NOMO-1 treated with DMSO at 0.1 percent for 48 hours (cell line): ENCODE measurements around the gene L2HGDH.
A peak's percentile ranks its signal among the peaks of the same experiment; 100 is the strongest.
"Not testable (repeated sequence)": the region's sequence is repeated elsewhere in the genome, so short reads cannot be mapped to it uniquely, and the experiment has no call there.

Source experiments
- DNase-seq: peaks from one replicate; lab custom pipeline; 2025; ENCODE audit not compliant: unreplicated experiment; lab: John Stamatoyannopoulos, UW

L2HGDH gene

DNA sequence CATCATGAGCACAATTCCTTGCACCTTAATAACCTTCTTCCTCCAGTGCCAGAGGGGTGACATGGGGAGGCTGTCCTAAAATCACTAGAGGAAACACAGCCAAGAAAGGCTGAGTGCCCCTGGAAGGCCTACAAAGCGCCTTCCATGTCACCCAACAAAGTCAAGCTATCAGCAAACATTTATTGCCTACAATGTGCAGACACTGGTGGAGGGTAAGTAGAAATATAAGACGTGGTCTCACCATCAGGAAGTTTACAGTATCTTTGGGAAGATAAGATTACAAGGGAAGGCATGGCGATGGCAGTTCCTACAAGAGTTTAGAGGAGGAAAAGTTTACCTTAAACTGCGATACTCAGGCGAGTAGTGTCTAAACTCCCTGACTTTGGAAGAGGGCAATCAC is 28.0 kb upstream of the L2HGDH start:
- no peak for DNase-seq

DNA sequence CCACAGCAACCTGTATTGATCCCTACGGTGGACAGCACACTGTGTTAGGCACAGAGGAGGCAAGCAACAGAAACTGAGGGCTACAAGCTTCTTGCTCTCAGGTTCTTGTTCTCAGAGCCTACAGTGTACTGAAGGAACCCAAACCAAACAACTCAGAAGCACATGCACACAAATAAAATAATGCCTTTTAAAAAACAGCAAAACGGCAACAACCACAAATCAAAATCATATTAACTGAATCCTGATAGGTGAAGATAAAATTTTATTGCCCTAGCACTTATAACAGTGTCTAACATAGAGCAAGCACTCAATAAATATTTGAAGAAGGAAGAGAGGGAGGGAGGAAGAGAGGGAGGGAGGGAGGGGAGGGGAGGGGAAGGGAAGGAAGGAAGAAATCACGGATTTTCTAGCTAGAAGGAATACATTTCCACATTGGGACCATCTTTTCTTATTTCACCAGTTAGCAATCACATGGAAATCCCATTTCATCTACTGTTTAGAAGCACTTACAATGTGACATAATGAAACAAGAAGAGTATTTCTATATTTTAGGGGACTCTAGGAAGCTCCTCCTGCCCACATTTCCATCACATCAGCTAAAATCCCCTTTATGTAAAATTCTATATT is 27.3 kb upstream of the L2HGDH start:
- no peak for DNase-seq

DNA sequence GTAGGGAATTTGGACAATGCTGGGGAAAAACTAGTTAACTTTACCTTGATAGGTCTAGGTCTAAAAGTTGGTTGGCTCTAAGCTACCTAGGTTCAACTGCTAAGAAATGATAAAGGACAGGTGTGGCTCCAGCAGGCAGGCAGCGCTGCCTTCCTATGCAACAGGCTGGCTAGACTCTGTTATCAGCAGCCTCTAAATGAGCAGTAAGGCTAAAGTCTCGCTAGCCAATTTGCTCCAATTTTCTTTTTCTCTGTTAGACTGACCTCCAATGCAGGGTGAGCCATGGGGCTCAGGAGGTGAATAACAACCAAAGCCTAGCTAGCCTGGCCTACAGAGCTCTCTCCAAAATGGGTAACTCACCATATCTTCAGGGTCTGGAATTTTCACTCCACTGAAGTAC is 26.6 kb upstream of the L2HGDH start:
- no peak for DNase-seq

DNA sequence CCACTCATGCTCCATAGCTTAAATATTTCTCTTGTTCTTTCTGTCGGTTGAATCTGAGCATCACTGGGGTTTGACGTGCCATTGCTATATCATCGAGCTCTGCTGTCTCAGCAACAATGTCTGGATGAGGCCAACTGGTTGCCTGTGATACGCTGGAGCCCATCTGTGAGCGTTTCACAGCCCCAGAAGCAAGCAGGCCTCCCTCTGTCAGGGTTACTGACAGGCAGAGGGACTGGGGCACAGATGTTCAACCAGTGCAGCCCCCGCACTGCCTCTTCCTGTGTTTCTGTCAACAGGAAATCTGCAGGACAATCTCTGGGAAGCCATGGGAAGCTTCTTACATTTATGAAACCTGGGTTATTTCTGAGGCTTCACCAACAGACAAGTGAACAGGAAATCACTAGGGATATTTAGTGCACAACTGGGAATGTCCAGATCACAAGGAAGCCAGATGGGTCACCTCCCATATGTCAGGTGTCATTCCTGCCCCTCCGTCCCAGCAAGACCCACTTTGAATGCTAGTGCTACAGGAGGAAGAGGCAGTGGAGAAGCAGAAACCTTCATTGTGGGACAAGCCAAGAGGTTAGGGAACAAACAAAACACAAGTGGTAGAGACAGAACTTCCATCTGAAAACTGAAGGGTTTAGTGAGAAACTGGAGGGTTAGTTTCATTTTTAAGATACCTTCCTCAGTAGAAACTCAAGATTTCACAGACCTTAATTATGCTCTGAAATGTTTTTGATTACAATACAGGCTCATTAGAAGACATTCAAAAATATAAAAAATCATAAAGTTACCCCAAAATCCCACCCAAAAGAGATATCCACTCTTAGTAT is 24.2 kb upstream of the L2HGDH start:
- no peak for DNase-seq

DNA sequence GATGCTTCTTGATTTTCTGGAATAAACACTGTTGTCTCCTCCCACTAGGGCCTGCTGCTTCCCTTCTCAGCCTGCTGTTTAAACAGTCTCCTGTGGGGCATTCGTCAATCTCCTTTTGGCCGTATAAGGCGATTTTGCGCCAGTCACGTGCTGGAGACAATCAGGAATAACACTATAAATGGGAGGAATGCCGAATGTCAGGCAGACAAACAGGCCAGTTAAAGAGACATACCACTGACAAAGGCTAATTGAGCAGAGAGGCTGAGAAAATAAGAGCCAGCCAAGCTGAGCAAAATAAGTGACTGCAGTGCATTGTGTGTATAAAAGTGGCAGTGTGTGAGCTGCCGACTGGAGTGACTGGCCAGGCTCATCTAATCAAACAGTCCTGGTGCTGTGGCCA is 23.4 kb upstream of the L2HGDH start:
- no peak for DNase-seq

DNA sequence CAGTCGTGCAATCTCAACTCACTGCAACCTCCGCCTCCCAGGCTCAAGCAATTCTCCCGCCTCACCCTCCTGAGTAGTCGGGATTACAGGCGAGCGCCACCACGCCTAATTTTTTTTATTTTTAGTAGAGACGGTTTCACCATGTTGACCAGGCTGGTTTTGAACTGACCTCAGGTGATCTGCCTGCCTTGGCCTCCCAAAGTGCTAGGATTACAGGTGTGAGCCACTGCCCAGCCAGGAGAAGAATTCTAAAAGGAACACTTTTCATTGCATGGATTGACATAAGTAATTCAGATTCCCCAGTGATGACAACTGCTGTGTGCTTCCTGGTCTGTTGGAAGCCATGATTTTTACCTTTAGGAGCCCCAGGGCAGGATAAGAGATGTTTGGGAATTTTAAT is 22.2 kb upstream of the L2HGDH start:
- no peak for DNase-seq

DNA sequence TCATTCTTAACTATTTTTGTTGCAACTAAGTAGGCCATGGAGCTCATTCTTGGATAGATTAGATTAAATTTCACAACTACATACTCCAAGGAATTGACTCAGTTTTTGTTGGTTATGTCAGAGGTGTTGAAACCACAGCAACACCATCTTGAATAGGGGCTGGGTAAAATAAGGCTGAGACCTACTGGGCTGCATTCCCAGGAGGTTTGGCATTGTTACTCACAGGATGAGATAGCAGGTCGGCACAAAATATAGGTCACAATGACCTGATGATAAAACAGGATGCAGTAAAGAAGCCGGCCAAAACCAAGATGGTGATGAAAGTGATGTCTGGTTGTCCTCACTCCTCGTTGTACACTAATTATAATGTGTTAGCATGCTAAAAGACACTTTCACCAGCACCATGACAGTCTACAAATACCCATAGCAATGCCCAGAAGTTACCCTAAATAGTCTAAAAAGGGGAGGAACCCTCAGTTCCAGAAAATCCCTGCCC is 21.0 kb upstream of the L2HGDH start:
- no peak for DNase-seq

DNA sequence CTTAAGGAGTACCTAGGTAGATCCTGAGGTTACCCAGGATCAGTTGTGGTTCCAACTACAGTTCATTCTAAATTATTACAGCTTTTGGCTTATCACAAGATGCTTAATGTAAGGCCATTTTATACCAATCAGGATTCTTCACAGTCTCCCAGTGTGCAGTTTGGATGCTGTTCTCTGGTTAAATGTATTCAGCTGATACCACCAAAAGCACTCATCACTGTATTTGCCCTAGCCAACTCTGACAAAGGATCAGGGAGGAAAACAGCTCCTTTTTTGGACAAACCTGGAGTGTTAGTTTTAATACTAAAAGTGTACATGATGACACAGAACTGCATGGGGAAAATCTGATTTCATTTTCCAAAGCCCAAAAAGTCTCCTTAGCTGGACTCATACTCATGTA is 19.6 kb upstream of the L2HGDH start:
- DNase-seq: no peak

DNA sequence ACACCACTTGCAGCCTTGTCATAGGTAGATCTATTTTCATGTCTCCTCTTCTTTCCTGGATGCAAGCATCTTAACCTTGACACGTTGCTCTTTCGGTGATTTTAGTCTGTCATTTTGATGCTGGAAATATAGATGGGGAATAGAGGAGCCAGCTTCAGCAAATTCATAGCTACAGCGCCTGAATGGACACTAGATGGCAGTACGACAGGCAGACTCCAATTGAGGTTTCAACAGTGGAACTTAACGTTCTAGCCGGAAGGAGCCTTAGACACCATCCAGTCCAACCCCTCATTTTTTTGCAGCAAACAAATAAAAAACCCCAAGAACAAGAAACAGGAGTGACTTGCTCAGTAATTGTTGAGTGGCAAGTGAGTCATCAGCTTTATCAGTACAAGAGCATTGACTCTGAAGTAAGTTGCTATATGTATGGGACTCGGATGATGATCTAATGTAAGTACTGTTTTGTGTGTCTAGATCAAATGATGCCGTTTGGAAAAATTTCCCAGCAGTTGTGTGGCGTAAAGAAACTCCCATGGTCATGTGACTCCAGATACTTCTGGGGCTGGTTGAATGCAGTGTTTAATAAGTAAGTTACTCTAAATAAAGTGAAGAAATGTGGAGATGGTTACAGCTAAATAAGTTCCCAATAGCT is 9.1 kb upstream of the L2HGDH start:
- DNase-seq: peak; percentile 87

DNA sequence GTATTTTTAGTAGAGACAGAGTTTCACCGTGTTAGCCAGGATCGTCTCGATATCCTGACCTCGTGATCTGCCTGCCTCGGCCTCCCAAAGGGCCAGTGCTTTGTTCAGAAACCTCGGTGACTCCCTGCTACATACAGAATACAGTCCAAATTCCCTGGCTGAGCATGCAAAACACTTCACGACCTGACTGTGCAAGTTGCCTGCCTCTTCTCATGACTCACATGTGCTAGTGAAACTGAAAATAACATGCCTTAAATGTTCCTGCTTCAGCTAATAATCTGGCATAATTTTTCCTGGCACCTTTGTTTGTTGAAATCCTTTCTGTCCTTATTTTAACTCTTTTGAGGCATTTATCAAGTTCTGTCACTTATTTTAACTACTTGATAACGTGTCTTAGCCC is 8.3 kb upstream of the L2HGDH start:
- no peak for DNase-seq

DNA sequence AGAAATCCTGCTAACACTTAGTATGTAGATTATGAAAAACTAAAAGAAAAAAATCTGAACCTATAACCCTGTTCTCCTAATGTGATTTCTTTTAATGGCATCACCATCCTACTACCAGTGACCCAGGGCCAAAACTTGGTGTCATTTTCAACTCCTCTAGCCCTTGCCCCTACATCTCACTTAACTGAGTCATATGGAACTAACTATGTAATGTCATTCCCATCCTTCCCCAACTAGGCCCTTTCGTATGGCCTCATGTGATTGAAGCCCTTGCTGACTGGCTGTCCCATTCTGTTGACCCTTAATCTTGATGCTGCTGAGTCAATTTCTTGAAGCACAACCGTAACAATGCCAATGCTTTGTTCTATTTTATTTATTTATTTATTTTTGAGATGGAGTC is 7.7 kb upstream of the L2HGDH start:
- no peak for DNase-seq

DNA sequence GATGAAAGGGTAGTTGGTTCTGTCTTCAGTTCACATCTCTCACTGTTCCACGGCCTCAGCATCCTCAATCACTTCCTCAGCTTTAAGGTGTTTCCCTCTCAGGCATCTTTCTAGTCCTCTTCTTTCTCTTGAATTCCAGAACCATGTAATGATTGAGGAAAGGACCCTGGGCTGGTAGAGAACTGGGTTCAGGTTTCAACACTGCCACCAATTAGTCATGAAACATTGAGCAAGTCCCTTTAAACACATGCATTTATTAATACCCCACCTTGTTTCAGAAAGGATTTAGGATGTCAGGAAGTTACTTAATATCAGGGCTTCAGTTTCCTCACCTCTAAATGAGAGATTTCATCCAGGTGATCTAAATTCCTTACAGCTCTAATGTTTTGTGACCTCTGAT is 7.3 kb upstream of the L2HGDH start:
- DNase-seq: no peak

DNA sequence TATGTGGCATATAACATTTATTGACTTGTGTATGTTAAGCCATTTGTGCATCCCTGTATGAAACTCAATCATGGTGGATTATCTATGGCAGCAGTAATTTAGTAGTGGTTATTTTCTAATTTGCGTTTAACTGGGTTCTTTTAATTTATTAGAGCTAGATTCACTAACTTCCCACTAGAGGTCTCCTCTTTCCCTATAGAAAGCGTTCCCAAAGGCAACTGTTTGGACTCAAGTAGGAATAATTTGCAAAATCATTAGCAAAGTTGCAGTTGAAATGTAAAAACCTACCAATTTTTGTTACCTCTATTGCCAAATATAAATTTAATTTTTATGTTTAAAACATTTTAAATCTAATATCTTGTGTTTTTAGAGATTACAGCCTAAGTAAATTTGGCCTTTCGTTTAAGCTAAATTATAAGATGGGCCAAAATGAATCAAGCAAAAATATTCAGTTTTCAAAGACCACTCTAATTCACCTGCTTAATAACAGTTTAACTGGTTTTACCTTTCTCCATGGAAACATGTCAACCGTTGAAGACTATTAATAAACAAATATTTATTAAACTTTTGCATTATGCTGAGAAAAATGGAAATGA is 6.1 kb upstream of the L2HGDH start:
- no peak for DNase-seq

DNA sequence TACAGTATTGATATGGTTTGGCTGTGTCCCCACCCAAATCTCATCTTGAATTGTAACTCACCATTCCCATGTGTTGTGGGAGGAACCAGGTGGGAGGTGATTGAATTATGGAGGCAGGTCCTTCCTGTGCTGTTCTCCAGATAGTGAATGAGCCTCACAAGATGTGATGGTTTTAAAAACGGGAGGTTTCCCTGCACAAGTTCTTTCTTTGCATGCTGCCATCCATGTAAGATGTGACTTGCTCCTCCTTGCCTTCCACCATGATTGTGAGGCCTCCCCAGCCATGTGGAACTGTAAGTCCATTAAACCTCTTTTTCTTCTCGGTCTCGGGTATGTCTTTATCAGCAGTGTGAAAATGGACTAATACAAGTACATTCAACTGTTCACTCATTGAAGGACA is 2.1 kb upstream of the L2HGDH start:
- not testable (repeated sequence) for DNase-seq

DNA sequence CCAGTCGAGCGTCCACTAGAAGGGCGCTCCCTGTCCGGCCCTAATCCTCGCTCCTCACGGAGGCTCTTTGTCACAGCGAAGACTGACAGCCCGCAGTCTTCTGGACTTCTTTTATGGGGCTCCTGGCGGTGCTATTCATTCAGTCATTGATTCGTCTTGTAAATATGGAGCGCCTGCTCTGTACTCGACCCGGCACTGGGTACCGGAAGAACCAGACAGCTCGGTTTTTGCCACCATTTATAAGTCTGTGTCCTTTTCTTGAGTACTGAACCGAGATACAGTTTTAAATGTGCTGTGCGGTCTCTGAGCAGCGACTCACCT is 665 bp upstream of the L2HGDH start:
- DNase-seq: peak; percentile 52

DNA sequence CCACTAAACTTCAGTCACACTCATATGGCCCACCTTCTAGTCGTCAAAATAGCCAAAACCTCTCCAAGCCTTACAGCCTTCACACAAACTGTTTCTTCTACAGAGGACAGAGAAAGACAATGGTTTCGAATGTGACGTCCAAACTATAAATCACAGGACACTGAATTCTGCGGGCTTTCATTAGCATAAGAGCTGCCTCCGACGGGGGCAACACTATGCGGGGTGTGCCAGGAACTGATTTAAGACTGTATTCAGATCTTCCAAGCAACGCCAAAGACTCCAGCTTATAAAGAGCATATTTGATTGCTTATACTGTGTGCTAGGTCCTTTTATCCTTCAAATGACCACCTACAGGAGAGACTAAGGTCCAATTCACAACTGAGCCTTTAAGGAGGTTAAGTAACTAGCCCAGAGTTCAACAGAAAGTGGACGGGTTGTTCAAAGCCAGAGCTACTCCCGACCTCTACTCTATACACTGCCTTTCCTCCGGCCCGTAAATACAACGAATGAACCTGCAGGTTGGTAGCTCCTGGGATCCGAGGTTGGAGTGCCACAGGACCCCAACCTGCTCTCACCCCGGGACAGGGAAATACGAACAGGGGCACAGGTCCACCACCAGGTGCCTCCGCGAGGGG is 575 bp downstream of the L2HGDH start:
- DNase-seq: peak; percentile 54

DNA sequence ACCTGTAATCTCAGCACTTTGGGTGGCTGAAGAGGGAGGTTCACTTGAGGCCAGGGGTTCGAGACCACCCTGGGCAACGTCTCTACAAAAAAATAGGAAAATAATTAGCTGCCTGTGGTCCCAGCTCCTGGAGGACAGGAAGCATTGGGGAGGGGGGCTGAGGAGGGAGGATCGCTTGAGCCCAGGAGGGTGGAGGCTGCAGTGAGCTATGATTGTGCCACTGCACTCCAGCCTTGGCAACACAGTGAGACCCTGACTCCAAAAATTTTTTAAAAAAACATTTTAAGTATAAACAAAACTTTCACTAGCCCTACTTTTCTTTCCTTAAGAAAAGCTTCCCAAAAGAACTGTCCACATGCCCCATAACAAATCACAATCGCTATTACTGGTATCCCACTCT is 1.6 kb downstream of the L2HGDH start:
- no peak for DNase-seq

DNA sequence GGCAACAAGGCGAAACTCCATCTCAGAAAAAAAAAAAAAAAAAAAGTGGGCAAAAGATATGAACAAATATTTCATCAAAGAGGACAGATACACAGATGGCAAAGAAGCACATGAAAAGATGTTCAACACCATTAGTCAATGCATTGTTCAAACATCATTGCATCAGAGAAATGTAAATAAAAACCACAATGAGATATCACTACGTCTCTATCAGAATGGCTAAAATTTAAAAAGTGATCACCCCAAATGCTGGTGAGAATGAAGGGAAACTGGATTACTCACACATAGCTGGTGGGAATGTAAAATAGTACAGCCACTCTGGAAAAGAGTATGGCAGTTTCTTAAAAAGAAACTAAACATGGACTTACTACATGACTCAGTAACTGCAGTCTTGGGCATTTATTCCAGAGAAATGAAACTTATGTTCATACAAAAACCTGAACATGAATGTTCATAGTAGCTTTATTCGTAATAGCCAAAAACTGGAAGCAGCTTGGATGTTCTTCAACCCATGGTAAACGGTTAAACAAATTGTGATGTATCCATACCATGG is 3.6 kb downstream of the L2HGDH start:
- no peak for DNase-seq

DNA sequence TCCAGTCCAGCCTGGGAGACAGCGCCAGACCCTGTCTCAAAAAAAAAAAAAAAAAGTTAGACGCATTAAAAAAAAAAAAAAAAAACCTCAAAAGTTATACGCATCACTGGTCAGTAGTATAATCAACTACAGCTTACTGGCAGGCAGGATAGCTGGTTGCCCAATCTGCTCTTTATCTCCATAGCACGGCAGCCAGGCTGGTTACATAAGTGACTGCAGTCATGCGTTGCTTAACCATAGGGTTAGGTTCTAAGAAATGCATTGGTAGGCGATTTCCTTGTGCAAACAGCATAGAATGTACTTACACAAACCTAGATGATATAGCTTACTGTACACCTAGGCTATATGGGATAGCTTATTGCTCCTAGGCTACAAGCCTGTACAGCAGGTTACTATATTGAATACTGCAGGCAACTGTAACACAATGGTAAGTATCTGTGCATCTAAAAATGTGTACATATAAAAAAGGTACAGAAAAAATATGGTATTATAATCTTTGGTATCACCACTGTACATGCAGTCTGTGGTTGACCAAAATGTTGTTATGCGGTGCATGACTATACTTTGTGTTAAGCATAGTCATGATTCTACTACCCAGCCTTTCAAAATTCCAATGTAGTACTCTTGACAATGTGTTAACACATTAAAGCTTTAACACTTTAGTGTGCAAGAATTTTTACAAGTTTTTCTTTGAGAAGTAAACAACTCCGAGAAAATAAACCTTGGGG is 8.1 kb downstream of the L2HGDH start:
- peak; percentile 91 for DNase-seq

DNA sequence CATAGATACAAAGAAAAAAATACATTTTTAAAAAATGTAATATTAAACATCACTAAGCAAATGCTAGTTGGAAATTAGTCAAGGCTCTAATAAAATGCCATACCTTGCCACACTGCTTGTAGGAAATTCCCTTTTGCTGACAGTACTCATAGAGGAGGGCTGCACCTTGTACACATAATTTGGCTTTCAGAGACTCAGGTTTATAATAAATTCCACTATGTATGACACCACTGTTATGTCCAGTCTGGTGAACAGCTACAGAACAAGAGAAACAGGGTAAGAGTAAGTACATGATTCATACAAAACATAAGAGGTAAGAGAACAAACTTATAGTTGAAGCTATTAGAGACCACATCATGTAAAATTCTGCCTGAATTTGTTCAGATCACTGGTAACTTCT is 10.1 kb downstream of the L2HGDH start:
- DNase-seq: no peak
